Measurements from ENCODE around the gene HS6ST1.

HS6ST1 gene

GRCh38 chr2:128354161-128354560, 35.5 kb upstream of the HS6ST1 start:
- 98% methylated on average over 5 of the region's 5 CpGs for WGBS
- no peak overlapping the region for H2AFZ ChIP-seq (ENCODE audit: low read depth, low read length)
- H3K27me3 ChIP-seq (ENCODE audit: control insufficient read depth in 1 of 2, insufficient read depth in 1 of 2, low read length in 2 of 2), result no peaks in the 10 kb centered on the region

DNA sequence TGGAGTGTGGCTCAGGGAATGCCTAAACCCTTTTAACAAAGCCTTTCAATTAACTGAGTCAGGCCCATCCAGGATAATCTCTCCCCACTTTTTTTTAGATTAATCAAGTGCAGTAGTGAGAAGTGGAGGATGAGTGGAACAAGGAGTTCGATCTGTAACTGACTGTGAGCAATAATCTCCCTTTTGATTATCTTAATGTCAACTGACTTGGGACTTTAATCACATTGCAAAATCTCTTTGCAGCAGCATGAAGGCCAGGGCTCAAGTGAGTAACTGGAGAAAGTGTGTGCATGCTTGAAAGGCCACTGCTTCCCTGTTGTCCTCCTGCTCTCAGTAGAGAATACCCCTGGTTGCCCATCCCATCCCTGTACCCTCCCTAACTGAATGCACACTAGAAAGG, 32.1 kb upstream of the HS6ST1 start:
- Histone ChIP-seq H3K18ac (ENCODE audit: low read depth in 1 of 2, low read length in 2 of 2) (no peak overlapping the region), H3K14ac (ENCODE audit: low read length in 2 of 2) (no peak overlapping the region), H4K8ac (ENCODE audit: low read length) (no peak overlapping the region), H4K91ac (ENCODE audit: low read length) (no peak overlapping the region), H2AK5ac (ENCODE audit: low read length, severe bottlenecking) (no peak overlapping the region), H3K79me1 (replicated peaks; ENCODE audit: low read length, poor library complexity, severe bottlenecking) (no peaks in the 10 kb centered on the region), H3K36me3 (ENCODE audit: control insufficient read depth in 1 of 2, insufficient read depth in 2 of 2, low read depth in 1 of 2, low read length in 2 of 2) (peaks cover 0 to under 1% of the 10 kb centered on the region in 2 experiments), H2BK12ac (ENCODE audit: low read length in 2 of 2) (no peak overlapping the region), H3K4ac (ENCODE audit: low read depth in 1 of 2, low read length in 2 of 2) (no peak overlapping the region), H3K27me3 (ENCODE audit: control insufficient read depth in 1 of 2, insufficient read depth in 1 of 2, low read length in 2 of 2) (no peaks in the 10 kb centered on the region), H3K4me2 (ENCODE audit: low read length, poor library complexity, severe bottlenecking) (no peak overlapping the region), H3K27ac (ENCODE audit: low read length, poor library complexity, severe bottlenecking) (no peak overlapping the region), H3K9ac (ENCODE audit: low read length) (no peak overlapping the region), H3K4me1 (ENCODE audit: control insufficient read depth, insufficient read depth, low read depth, low read length) (peaks cover 21% of the 10 kb centered on the region), H2BK15ac (ENCODE audit: low read depth, poor library complexity, severe bottlenecking) (no peak overlapping the region), H3K23ac (ENCODE audit: low read length in 2 of 2) (no peak overlapping the region), H2BK5ac (ENCODE audit: low read depth, low read length, poor library complexity, severe bottlenecking) (no peak overlapping the region), H3K4me3 (ENCODE audit: insufficient read depth in 1 of 2, low read depth in 1 of 2, low read length in 2 of 2) (no peak overlapping the region), H2BK120ac (ENCODE audit: low read depth, low read length) (no peak overlapping the region), H3K9me3 (ENCODE audit: control insufficient read depth, low read length) (peaks cover 17% of the 10 kb centered on the region), H2AFZ (ENCODE audit: low read depth, low read length) (no peak overlapping the region)
- no peak for DNase-seq
- WGBS, result no CpG with 5 or more reads among the region's 1 CpG

More at GRCh38 chr2:128354161-128354560, 35.5 kb upstream of the HS6ST1 start:
- no peak overlapping the region for H4K91ac ChIP-seq (ENCODE audit: low read length)
- no peak overlapping the region for H4K8ac ChIP-seq (ENCODE audit: low read length)
- no peak overlapping the region for H2AK5ac ChIP-seq (ENCODE audit: low read length, severe bottlenecking)
- no peak overlapping the region for H2BK5ac ChIP-seq (ENCODE audit: low read depth, low read length, poor library complexity, severe bottlenecking)
- no peak overlapping the region for H3K18ac ChIP-seq (ENCODE audit: low read depth in 1 of 2, low read length in 2 of 2)
- no peak overlapping the region for H2BK120ac ChIP-seq (ENCODE audit: low read depth, low read length)
- no peak overlapping the region for H3K14ac ChIP-seq (ENCODE audit: low read length in 2 of 2)
- no peak overlapping the region for H3K4ac ChIP-seq (ENCODE audit: low read depth in 1 of 2, low read length in 2 of 2)
- peaks cover 17% of the 10 kb centered on the region for H3K9me3 ChIP-seq (ENCODE audit: control insufficient read depth, low read length)
- H3K79me1 ChIP-seq (replicated peaks; ENCODE audit: low read length, poor library complexity, severe bottlenecking), result no peaks in the 10 kb centered on the region
- H3K23ac ChIP-seq (ENCODE audit: low read length in 2 of 2), result no peak overlapping the region
- H3K4me3 ChIP-seq (ENCODE audit: insufficient read depth in 1 of 2, low read depth in 1 of 2, low read length in 2 of 2), result no peak overlapping the region
- H3K27ac ChIP-seq (ENCODE audit: low read length, poor library complexity, severe bottlenecking), result no peak overlapping the region
- no peak overlapping the region for H3K4me2 ChIP-seq (ENCODE audit: low read length, poor library complexity, severe bottlenecking)
- DNase-seq, result no peak
- no peak overlapping the region for H3K9ac ChIP-seq (ENCODE audit: low read length)
- H2BK12ac ChIP-seq (ENCODE audit: low read length in 2 of 2), result no peak overlapping the region
- peaks cover 7% of the 10 kb centered on the region for H3K4me1 ChIP-seq (ENCODE audit: control insufficient read depth, insufficient read depth, low read depth, low read length)
- no peak overlapping the region for H2BK15ac ChIP-seq (ENCODE audit: low read depth, poor library complexity, severe bottlenecking)
- H3K36me3 ChIP-seq (ENCODE audit: control insufficient read depth in 1 of 2, insufficient read depth in 2 of 2, low read depth in 1 of 2, low read length in 2 of 2), result no peaks in the 10 kb centered on the region

- H3K18ac ChIP-seq (ENCODE audit: low read depth in 1 of 2, low read length in 2 of 2), result no peak overlapping the region
- H3K27me3 ChIP-seq (ENCODE audit: control insufficient read depth in 1 of 2, insufficient read depth in 1 of 2, low read length in 2 of 2), result no peaks in the 10 kb centered on the region
- no peak overlapping the region for H4K91ac ChIP-seq (ENCODE audit: low read length)
- no peak overlapping the region for H3K23ac ChIP-seq (ENCODE audit: low read length in 2 of 2)
- peak overlapping the region; percentile 66 for H3K9ac ChIP-seq (ENCODE audit: low read length)
- no peak overlapping the region for H4K8ac ChIP-seq (ENCODE audit: low read length)
- no peak for DNase-seq
- H3K14ac ChIP-seq (ENCODE audit: low read length in 2 of 2), result peak overlapping the region in 1 of 2 experiments; percentile 39
- H2BK5ac ChIP-seq (ENCODE audit: low read depth, low read length, poor library complexity, severe bottlenecking), result no peak overlapping the region
- peak overlapping the region in 1 of 2 experiments; percentile 35 for H3K4me3 ChIP-seq (ENCODE audit: insufficient read depth in 1 of 2, low read depth in 1 of 2, low read length in 2 of 2)
- H3K4ac ChIP-seq (ENCODE audit: low read depth in 1 of 2, low read length in 2 of 2), result no peak overlapping the region
- no peak overlapping the region for H2AFZ ChIP-seq (ENCODE audit: low read depth, low read length)
- H3K79me1 ChIP-seq (replicated peaks; ENCODE audit: low read length, poor library complexity, severe bottlenecking), result no peaks in the 10 kb centered on the region
- peak overlapping the region; percentile 8 for H2BK15ac ChIP-seq (ENCODE audit: low read depth, poor library complexity, severe bottlenecking)
- H2BK12ac ChIP-seq (ENCODE audit: low read length in 2 of 2), result peak overlapping the region in 1 of 2 experiments; percentile 25
- peaks cover 11% of the 10 kb centered on the region for H3K9me3 ChIP-seq (ENCODE audit: control insufficient read depth, low read length)
- H2BK120ac ChIP-seq (ENCODE audit: low read depth, low read length), result no peak overlapping the region
- peaks cover 16% of the 10 kb centered on the region for H3K4me1 ChIP-seq (ENCODE audit: control insufficient read depth, insufficient read depth, low read depth, low read length)
- WGBS, result 88% methylated on average over 5 of the region's 5 CpGs
- peak overlapping the region; percentile 40 for H2AK5ac ChIP-seq (ENCODE audit: low read length, severe bottlenecking)
- peak overlapping the region; percentile 66 for H3K27ac ChIP-seq (ENCODE audit: low read length, poor library complexity, severe bottlenecking)
- peaks cover 0 to 2% of the 10 kb centered on the region in 2 experiments for H3K36me3 ChIP-seq (ENCODE audit: control insufficient read depth in 1 of 2, insufficient read depth in 2 of 2, low read depth in 1 of 2, low read length in 2 of 2)
- H3K4me2 ChIP-seq (ENCODE audit: low read length, poor library complexity, severe bottlenecking), result no peak overlapping the region
These were observed 30.0 kb upstream of the HS6ST1 start for GRCh38 chr2:128348701-128349100.

DNA sequence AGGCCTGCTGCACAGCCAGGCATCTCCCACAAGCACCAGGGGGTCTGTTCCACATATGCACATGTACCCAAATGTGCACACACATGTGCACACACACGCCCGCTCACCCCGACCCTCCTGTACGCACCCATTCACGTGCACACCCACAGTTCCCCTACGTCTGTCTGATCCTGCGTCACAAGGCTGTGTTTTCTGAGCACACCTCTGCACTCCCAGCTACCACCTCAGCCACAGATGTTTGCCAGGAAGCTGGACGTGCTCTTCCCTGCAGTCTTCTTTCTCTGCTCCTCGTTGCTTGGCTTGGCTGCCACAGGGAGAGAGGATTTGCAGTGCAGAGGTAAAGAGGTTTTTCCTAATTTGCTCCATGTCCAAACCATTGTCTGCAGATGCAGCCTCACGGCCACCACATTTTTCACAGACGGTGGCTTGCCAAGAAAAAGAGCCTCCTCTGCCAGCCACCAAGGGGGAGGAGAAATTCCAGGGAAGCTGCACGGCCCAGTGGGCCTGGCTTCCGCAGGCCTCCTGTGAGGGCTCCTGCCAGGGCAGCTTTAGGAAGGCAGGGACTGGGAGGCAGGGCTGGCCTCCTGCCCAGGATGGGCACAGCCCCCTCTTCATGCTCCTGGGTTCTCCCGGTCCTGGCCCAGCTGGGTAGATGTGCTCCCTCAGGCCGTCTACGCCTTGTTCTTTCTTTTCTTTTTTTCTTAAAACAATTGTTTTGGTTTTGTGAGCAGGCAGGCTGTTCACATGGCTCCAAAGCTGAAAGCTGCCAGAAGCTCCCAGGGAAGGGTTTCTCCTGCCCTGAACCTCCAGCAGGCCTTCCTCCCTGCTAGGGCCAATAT, 29.3 kb upstream of the HS6ST1 start:
- 80% methylated on average over 16 of the region's 16 CpGs for WGBS
- Histone ChIP-seq H3K79me1 (replicated peaks; ENCODE audit: low read length, poor library complexity, severe bottlenecking) (no peaks in the 10 kb centered on the region), H3K27me3 (ENCODE audit: control insufficient read depth in 1 of 2, insufficient read depth in 1 of 2, low read length in 2 of 2) (no peaks in the 10 kb centered on the region), H2BK12ac (ENCODE audit: low read length in 2 of 2) (no peak overlapping the region), H3K18ac (ENCODE audit: low read depth in 1 of 2, low read length in 2 of 2) (no peak overlapping the region), H2BK15ac (ENCODE audit: low read depth, poor library complexity, severe bottlenecking) (no peak overlapping the region), H3K23ac (ENCODE audit: low read length in 2 of 2) (no peak overlapping the region), H3K4ac (ENCODE audit: low read depth in 1 of 2, low read length in 2 of 2) (no peak overlapping the region), H2BK120ac (ENCODE audit: low read depth, low read length) (no peak overlapping the region), H4K8ac (ENCODE audit: low read length) (peak overlapping the region; percentile 35), H3K4me2 (ENCODE audit: low read length, poor library complexity, severe bottlenecking) (no peak overlapping the region), H3K4me3 (ENCODE audit: insufficient read depth in 1 of 2, low read depth in 1 of 2, low read length in 2 of 2) (peak overlapping the region in 1 of 2 experiments; percentile 35), H3K4me1 (ENCODE audit: control insufficient read depth, insufficient read depth, low read depth, low read length) (peaks cover 16% of the 10 kb centered on the region), H2BK5ac (ENCODE audit: low read depth, low read length, poor library complexity, severe bottlenecking) (peak overlapping the region; percentile 26), H2AFZ (ENCODE audit: low read depth, low read length) (no peak overlapping the region), H3K9me3 (ENCODE audit: control insufficient read depth, low read length) (peaks cover 11% of the 10 kb centered on the region), H3K9ac (ENCODE audit: low read length) (peak overlapping the region; percentile 66), H4K91ac (ENCODE audit: low read length) (no peak overlapping the region), H2AK5ac (ENCODE audit: low read length, severe bottlenecking) (no peak overlapping the region), H3K14ac (ENCODE audit: low read length in 2 of 2) (peak overlapping the region in 1 of 2 experiments; percentile 37), H3K27ac (ENCODE audit: low read length, poor library complexity, severe bottlenecking) (peak overlapping the region; percentile 66), H3K36me3 (ENCODE audit: control insufficient read depth in 1 of 2, insufficient read depth in 2 of 2, low read depth in 1 of 2, low read length in 2 of 2) (peaks cover 0 to 2% of the 10 kb centered on the region in 2 experiments)
- no peak for DNase-seq
